ENCODE data around the gene HEPN1. TPM values are rescaled to one million over a fixed set of nuclear protein-coding genes. Genes with fewer than 3 reads are reported as not detected.

The HEPN1 gene
- total RNA-seq, 1 experiment from 2014 or later, result not detected

DNA sequence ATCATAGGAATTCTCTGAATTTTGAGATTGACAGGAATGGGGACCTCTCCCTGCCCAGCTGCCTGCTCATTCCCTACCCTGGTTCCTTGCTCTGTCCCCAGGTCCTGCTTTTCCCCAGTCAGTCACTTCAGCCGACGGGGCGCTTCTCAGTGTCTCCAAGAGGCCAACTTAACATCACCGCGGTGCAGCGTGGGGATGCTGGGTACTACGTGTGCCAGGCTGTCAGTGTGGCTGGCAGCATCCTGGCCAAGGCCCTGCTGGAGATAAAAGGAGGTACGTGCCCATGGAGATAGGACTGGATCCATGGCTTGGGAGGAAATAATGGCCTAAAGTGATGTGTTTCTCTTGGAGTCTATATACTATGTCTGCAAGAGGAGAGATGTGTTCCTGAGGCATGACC is 46.8 kb upstream of the HEPN1 start:
- intact Hi-C loops (cut with micrococcal nuclease; ENCODE audit: unreplicated experiment), result no loop called here
- CTCF ChIA-PET, result no interaction called here
- Mint-ChIP-seq H3K36me3 (ENCODE audit: insufficient read depth, unreplicated experiment) (peaks cover 12% of the 10 kb centered on the region), H3K4me1 (ENCODE audit: low read depth, unreplicated experiment) (peaks cover 9% of the 10 kb centered on the region), H3K9me3 (ENCODE audit: low read depth, unreplicated experiment) (no peaks in the 10 kb centered on the region), H3K4me3 (ENCODE audit: low read depth, unreplicated experiment) (no peak overlapping the region), H3K27ac (ENCODE audit: unreplicated experiment) (no peak overlapping the region), H3K27me3 (ENCODE audit: unreplicated experiment) (peaks cover 88% of the 10 kb centered on the region)
- no TSS peak for BruUV-seq (replicated peaks)
- TF ChIP-seq, protein P1, sequence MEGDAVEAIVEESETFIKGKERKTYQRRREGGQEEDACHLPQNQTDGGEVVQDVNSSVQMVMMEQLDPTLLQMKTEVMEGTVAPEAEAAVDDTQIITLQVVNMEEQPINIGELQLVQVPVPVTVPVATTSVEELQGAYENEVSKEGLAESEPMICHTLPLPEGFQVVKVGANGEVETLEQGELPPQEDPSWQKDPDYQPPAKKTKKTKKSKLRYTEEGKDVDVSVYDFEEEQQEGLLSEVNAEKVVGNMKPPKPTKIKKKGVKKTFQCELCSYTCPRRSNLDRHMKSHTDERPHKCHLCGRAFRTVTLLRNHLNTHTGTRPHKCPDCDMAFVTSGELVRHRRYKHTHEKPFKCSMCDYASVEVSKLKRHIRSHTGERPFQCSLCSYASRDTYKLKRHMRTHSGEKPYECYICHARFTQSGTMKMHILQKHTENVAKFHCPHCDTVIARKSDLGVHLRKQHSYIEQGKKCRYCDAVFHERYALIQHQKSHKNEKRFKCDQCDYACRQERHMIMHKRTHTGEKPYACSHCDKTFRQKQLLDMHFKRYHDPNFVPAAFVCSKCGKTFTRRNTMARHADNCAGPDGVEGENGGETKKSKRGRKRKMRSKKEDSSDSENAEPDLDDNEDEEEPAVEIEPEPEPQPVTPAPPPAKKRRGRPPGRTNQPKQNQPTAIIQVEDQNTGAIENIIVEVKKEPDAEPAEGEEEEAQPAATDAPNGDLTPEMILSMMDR (IDR thresholded peaks at IDR 0.05; ENCODE audit: unreplicated experiment), result no peak
- DNase-seq, result no peak

DNA sequence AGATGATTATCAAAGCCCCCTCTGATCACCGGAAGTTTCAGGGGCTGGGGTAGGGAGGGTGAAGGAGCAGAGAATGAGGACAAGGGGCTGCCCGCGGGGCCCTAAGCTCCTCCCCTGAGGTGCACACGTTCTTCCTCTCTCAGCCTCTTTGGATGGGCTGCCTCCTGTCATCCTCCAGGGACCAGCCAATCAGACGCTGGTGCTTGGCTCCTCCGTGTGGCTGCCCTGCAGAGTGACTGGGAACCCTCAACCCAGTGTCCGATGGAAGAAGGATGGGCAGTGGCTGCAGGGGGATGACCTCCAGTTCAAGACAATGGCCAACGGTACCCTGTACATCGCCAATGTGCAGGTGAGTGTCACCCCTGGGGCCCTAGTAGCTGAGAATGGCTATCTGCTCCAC is 46.3 kb upstream of the HEPN1 start:
- Mint-ChIP-seq H3K4me3 (ENCODE audit: low read depth, unreplicated experiment) (no peak overlapping the region), H3K27ac (ENCODE audit: unreplicated experiment) (no peak overlapping the region), H3K9me3 (ENCODE audit: low read depth, unreplicated experiment) (no peaks in the 10 kb centered on the region), H3K36me3 (ENCODE audit: insufficient read depth, unreplicated experiment) (peaks cover 12% of the 10 kb centered on the region), H3K4me1 (ENCODE audit: low read depth, unreplicated experiment) (peaks cover 5% of the 10 kb centered on the region), H3K27me3 (ENCODE audit: unreplicated experiment) (peaks cover 88% of the 10 kb centered on the region)
- CTCF ChIA-PET, result no interaction called here
- no TSS peak for BruUV-seq (replicated peaks)
- TF ChIP-seq, protein P1 (IDR thresholded peaks at IDR 0.05; ENCODE audit: unreplicated experiment), result no peak
- DNase-seq, result no peak
- intact Hi-C loops (cut with micrococcal nuclease; ENCODE audit: unreplicated experiment), result no loop called here

DNA sequence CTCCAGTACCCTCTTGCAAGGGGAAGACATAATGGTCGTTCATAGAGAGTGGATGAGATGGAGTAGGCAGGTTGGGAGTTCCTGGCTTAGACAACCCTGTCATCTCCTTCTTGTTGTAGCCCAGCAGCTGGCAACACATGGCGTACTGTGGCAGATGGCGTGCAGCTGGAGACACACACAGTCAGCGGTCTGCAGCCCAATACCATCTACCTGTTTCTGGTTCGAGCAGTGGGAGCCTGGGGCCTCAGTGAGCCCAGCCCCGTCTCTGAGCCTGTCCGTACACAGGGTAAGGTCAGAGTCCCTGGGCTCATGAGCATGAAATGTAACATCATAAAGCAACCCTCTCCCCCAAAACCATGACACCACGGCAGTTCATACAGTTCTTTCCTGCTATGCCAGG is 45.1 kb upstream of the HEPN1 start:
- no peaks in the 10 kb centered on the region for H3K4me1 Mint-ChIP-seq (ENCODE audit: low read depth, unreplicated experiment)
- no peak overlapping the region for H3K4me3 Mint-ChIP-seq (ENCODE audit: low read depth, unreplicated experiment)
- H3K27me3 Mint-ChIP-seq (ENCODE audit: unreplicated experiment), result peaks cover 88% of the 10 kb centered on the region
- BruUV-seq (replicated peaks), result no TSS peak
- intact Hi-C loops (cut with micrococcal nuclease; ENCODE audit: unreplicated experiment), result no loop called here
- TF ChIP-seq, protein P1 (IDR thresholded peaks at IDR 0.05; ENCODE audit: unreplicated experiment), result no peak
- CTCF ChIA-PET, result no interaction called here
- H3K27ac Mint-ChIP-seq (ENCODE audit: unreplicated experiment), result no peak overlapping the region
- peaks cover 12% of the 10 kb centered on the region for H3K36me3 Mint-ChIP-seq (ENCODE audit: insufficient read depth, unreplicated experiment)
- H3K9me3 Mint-ChIP-seq (ENCODE audit: low read depth, unreplicated experiment), result no peaks in the 10 kb centered on the region
- no peak for DNase-seq

DNA sequence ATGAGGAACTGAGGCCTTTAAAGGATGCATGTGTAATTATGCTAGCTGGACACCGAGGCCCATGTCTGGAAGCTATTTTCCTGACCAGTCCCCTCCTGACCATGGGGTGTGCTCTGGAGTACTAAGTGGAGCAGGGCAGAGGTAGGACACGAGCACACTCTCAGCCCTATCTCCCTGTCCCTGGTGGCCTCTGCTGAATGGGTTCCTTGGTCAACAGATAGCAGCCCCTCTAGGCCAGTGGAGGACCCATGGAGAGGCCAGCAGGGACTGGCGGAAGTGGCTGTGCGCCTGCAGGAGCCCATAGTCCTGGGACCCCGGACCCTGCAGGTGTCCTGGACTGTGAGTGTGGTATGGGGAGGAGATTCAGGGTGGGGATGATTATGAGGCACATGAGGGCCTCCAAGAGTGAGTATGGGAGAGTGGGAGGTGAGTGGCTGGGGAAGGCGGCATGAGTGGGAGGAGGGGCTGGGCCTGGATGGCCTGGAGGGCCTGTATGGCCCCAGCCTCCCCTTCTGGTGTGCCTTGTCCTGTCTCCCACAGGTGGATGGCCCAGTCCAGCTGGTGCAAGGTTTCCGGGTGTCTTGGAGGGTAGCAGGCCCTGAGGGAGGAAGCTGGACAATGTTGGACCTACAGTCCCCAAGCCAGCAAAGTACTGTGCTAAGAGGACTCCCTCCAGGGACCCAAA is 44.3 kb upstream of the HEPN1 start:
- intact Hi-C loops (cut with micrococcal nuclease; ENCODE audit: unreplicated experiment), result no loop called here
- no peak overlapping the region for H3K27ac Mint-ChIP-seq (ENCODE audit: unreplicated experiment)
- BruUV-seq (replicated peaks), result no TSS peak
- no peaks in the 10 kb centered on the region for H3K9me3 Mint-ChIP-seq (ENCODE audit: low read depth, unreplicated experiment)
- H3K27me3 Mint-ChIP-seq (ENCODE audit: unreplicated experiment), result peaks cover 88% of the 10 kb centered on the region
- CTCF ChIA-PET, result no interaction called here
- peaks cover 17% of the 10 kb centered on the region for H3K36me3 Mint-ChIP-seq (ENCODE audit: insufficient read depth, unreplicated experiment)
- H3K4me1 Mint-ChIP-seq (ENCODE audit: low read depth, unreplicated experiment), result no peaks in the 10 kb centered on the region
- DNase-seq, result no peak
- TF ChIP-seq, protein P1 (IDR thresholded peaks at IDR 0.05; ENCODE audit: unreplicated experiment), result no peak
- H3K4me3 Mint-ChIP-seq (ENCODE audit: low read depth, unreplicated experiment), result no peak overlapping the region
